Bronchial epithelial cell (primary cell): ENCODE data around the gene KCNK3. TPM values are rescaled to one million over a fixed set of nuclear protein-coding genes. Genes with fewer than 3 reads are reported as not detected.

ENCODE experiments used
- DNase-seq: peaks from one replicate; pipeline ENCODE4 v3.0.0-alpha.2; 2010; ENCODE audit warnings: low read depth
- FAIRE-seq: peaks from 2 replicates; lab custom pipeline; 2011; peaks lifted over from hg19 to GRCh38; lab: Jason Lieb, UNC
- H3K27me3 ChIP-seq: 2 replicates; pipeline ENCODE4 v1.5.1; 2011; ENCODE audit warnings: low read length; ENCODE audit not compliant: control insufficient read depth, insufficient read depth
- H3K36me3 ChIP-seq: 2 replicates; pipeline ENCODE4 v1.5.1; 2011; ENCODE audit warnings: low read length; ENCODE audit not compliant: control insufficient read depth, insufficient read depth
- H3K4me3 ChIP-seq: 2 replicates; pipeline ENCODE4 v1.5.1; 2011; ENCODE audit warnings: mild to moderate bottlenecking, low read depth, low read length, control low read depth
- total RNA-seq: library from RNA; depleted of rRNA; stranded (reverse); fragments of >200 nt; gene quantifications from 2 replicates; pipeline ENCODE4 v1.2.1, GENCODE V29; 2014
- TF ChIP-seq, protein P1 (sequence below): IDR thresholded peaks from 2 replicates; pipeline ENCODE4 v1.5.1; 2011; ENCODE audit warnings: mild to moderate bottlenecking, moderate library complexity, low read length, control low read depth, inconsistent platforms; ENCODE audit not compliant: insufficient read depth, severe bottlenecking

Gene KCNK3
- total RNA-seq, 1 donor from 2014 or later: not detected

DNA sequence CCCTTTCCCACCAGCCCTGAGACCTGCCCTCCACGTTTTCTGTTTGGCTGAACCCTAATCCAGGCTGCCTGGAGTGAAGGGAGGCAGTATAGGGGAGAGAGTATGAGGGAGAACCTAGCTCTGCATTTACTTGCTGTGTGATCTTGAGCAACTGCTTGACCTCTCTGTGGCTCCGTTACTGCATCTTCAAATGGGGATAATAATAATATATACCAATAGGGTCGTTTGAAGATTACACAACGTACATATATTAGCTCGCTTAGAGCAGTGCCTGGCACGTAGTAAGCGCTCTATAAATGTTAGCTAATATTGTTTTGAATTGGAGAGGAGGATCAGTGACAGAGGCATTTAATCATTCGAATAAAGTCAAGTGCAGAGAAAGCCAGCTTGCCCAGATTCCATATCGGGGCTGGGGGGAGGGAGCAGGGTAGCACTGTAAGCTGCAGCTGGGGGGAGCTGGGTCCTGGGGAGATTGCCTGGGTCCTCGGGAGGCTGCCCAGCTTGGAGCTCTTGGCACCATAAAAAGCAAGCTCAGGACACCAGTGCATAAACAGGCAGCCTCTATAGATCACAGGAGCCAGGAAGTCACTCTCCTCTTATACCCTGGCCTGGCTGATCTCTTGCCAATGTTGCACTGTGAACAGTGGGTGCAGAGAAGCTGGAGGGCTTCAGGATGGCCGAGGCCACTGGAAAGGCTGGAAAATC lies 19.1 kb downstream of the KCNK3 start:
- Histone ChIP-seq H3K36me3 (no peaks in the 10 kb centered on the region), H3K4me3 (no peak overlapping the region), H3K27me3 (peaks cover 2% of the 10 kb centered on the region)
- TF ChIP-seq, protein P1, sequence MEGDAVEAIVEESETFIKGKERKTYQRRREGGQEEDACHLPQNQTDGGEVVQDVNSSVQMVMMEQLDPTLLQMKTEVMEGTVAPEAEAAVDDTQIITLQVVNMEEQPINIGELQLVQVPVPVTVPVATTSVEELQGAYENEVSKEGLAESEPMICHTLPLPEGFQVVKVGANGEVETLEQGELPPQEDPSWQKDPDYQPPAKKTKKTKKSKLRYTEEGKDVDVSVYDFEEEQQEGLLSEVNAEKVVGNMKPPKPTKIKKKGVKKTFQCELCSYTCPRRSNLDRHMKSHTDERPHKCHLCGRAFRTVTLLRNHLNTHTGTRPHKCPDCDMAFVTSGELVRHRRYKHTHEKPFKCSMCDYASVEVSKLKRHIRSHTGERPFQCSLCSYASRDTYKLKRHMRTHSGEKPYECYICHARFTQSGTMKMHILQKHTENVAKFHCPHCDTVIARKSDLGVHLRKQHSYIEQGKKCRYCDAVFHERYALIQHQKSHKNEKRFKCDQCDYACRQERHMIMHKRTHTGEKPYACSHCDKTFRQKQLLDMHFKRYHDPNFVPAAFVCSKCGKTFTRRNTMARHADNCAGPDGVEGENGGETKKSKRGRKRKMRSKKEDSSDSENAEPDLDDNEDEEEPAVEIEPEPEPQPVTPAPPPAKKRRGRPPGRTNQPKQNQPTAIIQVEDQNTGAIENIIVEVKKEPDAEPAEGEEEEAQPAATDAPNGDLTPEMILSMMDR: no peak
- no peak for FAIRE-seq
- DNase-seq: no peak

GRCh38 chr2:26712486-26713465 lies 20.3 kb downstream of the KCNK3 start:
- Histone ChIP-seq H3K4me3 (no peak overlapping the region), H3K27me3 (peaks cover 2% of the 10 kb centered on the region), H3K36me3 (no peaks in the 10 kb centered on the region)
- FAIRE-seq (no peak), DNase-seq (no peak)
- TF ChIP-seq, protein P1: no peak

DNA sequence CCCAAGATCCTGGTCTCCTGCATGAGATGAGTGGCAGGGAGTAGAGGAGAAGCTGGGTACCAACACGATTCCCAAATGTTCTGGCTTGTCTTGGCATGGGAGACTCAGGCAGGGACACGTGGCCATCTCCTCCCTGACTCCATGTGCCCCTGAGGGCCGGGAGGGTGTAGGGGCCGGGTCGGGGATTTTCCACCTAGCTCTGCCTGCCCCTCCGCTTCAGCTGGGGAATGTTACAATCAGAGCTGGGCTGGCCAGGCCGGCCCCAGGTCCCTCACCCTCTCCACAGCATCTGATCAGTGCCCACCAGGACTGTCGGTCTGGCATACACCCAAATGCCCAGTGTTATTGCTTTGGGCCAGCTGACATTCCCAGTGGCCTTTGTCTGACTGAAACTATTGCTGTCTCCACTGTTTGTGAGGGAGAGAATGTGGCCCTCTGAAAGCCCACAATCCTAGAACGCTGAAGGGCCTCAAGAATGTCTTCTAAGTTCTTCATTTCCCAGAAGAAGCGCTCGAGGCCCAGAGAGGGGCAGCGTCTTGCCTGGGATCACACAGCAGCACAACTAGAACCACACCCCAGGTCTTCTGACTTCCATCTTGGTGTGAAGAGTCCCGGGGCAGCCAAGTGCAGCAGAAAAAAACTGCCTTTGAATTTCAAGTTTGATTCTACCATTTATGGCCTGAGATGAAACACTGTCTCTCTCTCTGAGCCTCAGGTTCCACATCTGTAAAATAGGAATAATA lies 23.2 kb downstream of the KCNK3 start:
- FAIRE-seq (no peak), DNase-seq (no peak)
- Histone ChIP-seq H3K36me3 (no peaks in the 10 kb centered on the region), H3K27me3 (peaks cover 2% of the 10 kb centered on the region), H3K4me3 (no peak overlapping the region)
- TF ChIP-seq, protein P1: no peak

- DNase-seq: no peak
- Histone ChIP-seq H3K27me3 (peaks cover 2% of the 10 kb centered on the region), H3K4me3 (no peak overlapping the region), H3K36me3 (no peaks in the 10 kb centered on the region)
- FAIRE-seq: no peak
- TF ChIP-seq, protein P1: no peak
Measured at GRCh38 chr2:26716340-26716739, 23.8 kb downstream of the KCNK3 start.

DNA sequence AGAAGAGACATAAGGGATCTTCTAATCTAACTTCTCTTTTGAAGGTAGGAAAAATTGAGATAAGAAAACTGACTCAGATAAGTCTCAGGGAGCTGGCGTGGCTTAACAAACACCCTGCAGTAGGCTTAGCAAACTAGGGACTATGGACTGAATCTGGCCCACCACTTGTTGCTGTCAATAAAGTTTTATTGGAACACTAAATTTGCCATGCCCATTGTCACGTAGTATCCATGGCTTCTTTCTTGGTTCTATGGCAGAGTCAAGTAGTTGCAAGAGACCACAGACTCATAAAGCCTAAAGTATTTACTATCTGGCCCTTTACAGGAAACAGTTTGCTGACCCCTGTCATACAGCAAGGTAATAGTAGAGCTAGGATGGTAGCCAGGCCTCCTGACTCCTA lies 24.2 kb downstream of the KCNK3 start:
- TF ChIP-seq, protein P1: no peak
- Histone ChIP-seq H3K36me3 (no peaks in the 10 kb centered on the region), H3K4me3 (no peak overlapping the region), H3K27me3 (peaks cover 2% of the 10 kb centered on the region)
- DNase-seq (no peak), FAIRE-seq (no peak)
